Liver (tissue), 9 donors: Measurements from ENCODE around the gene ALKAL2. TPM values are rescaled to one million over a fixed set of nuclear protein-coding genes. Genes with fewer than 3 reads are reported as not detected.

Experiments
- DNase-seq: peaks from one replicate; pipeline ENCODE4 v3.0.0-alpha.2; 2017; ENCODE audit warnings: low spot score
- H3K27ac ChIP-seq, 2 donors: one replicate each; pipeline ENCODE4 v1.7.0; 2013; ENCODE audit warnings: inconsistent platforms in 2 of 2, low read length in 2 of 2, control low read depth in 1 of 2, low read depth in 1 of 2, mild to moderate bottlenecking in 1 of 2
- H3K27me3 ChIP-seq, 4 donors: one replicate each; pipeline versions ENCODE4 v1.6.1 to v1.7.0; 2013; ENCODE audit warnings: low read length in 3 of 4, inconsistent platforms in 1 of 4, mild to moderate bottlenecking in 1 of 4, moderate library complexity in 1 of 4; ENCODE audit not compliant: control insufficient read depth in 4 of 4, insufficient read depth in 4 of 4
- H3K36me3 ChIP-seq, 4 donors: one replicate each; pipeline versions ENCODE4 v1.6.1 to v1.7.0; 2013; ENCODE audit warnings: low read length in 3 of 4, mild to moderate bottlenecking in 3 of 4, low read depth in 1 of 4, moderate library complexity in 1 of 4; ENCODE audit not compliant: control insufficient read depth in 4 of 4, insufficient read depth in 3 of 4
- H3K4me1 ChIP-seq, 4 donors: one replicate each; pipeline versions ENCODE4 v1.6.1 to v1.7.0; 2013; ENCODE audit warnings: low read length in 3 of 4, mild to moderate bottlenecking in 3 of 4, moderate library complexity in 1 of 4; ENCODE audit not compliant: control insufficient read depth in 4 of 4, insufficient read depth in 4 of 4
- H3K4me3 ChIP-seq, 3 donors: one replicate each; pipeline versions ENCODE4 v1.6.1 to v1.7.0; 2013; ENCODE audit warnings: low read length in 3 of 3, control low read depth in 1 of 3, low read depth in 1 of 3, mild to moderate bottlenecking in 1 of 3
- H3K9ac ChIP-seq, 2 donors: one replicate each; pipeline ENCODE4 v1.7.0; 2013; ENCODE audit warnings: low read length in 2 of 2, mild to moderate bottlenecking in 2 of 2, moderate library complexity in 2 of 2, control low read depth in 1 of 2, low read depth in 1 of 2
- H3K9me3 ChIP-seq, 4 donors: one replicate each; pipeline versions ENCODE4 v1.6.1 to v1.7.0; 2013; ENCODE audit warnings: low read length in 3 of 4; ENCODE audit not compliant: control insufficient read depth in 4 of 4
- EGR1 ChIP-seq, 2 donors: IDR thresholded peaks; 2 replicates each; pipeline ENCODE4 v1.6.1; 2016 to 2018; ENCODE audit warnings: antibody characterized with exemption in 2 of 2, low read depth in 2 of 2
- FOXA1 ChIP-seq: IDR thresholded peaks from 2 replicates; pipeline ENCODE4 v1.6.1; 2016; ENCODE audit warnings: antibody characterized with exemption
- FOXA2 ChIP-seq: IDR thresholded peaks from 2 replicates; pipeline ENCODE4 v1.6.1; 2016; ENCODE audit warnings: antibody characterized with exemption
- GABPA ChIP-seq, 2 donors: IDR thresholded peaks in 1 of 2; conservative IDR thresholded peaks in 1 of 2; 2 replicates each; pipeline ENCODE4 v1.6.1; 2016; ENCODE audit warnings: antibody characterized with exemption in 2 of 2, mild to moderate bottlenecking in 1 of 2, moderate library complexity in 1 of 2
- HNF4A ChIP-seq, 2 donors: conservative IDR thresholded peaks; 2 replicates each; pipeline ENCODE4 v1.6.1; 2016; ENCODE audit warnings: antibody characterized with exemption in 2 of 2, mild to moderate bottlenecking in 2 of 2
- HNF4G ChIP-seq: IDR thresholded peaks from 2 replicates; pipeline ENCODE4 v1.6.1; 2016; ENCODE audit warnings: antibody characterized with exemption
- JUND ChIP-seq, 2 donors: IDR thresholded peaks; 2 replicates each; pipeline ENCODE4 v1.6.1; 2016; ENCODE audit warnings: antibody characterized with exemption in 2 of 2
- NR2F2 ChIP-seq: IDR thresholded peaks from 2 replicates; pipeline ENCODE4 v1.6.1; 2016; ENCODE audit warnings: antibody characterized with exemption
- RAD21 ChIP-seq, 2 donors: IDR thresholded peaks; 2 replicates each; pipeline ENCODE4 v1.6.1; 2016; ENCODE audit warnings: antibody characterized with exemption in 2 of 2, mild to moderate bottlenecking in 2 of 2
- RXRA ChIP-seq, 2 donors: IDR thresholded peaks; 2 replicates each; pipeline ENCODE4 v1.6.1; 2017 to 2018; ENCODE audit warnings: antibody characterized with exemption in 2 of 2, mild to moderate bottlenecking in 1 of 2
- SP1 ChIP-seq: IDR thresholded peaks from 2 replicates; pipeline ENCODE4 v1.6.1; 2018; ENCODE audit warnings: antibody characterized with exemption, mild to moderate bottlenecking
- TAF1 ChIP-seq: conservative IDR thresholded peaks from 2 replicates; pipeline ENCODE4 v1.6.1; 2016; ENCODE audit warnings: antibody characterized with exemption, mild to moderate bottlenecking
- YY1 ChIP-seq: IDR thresholded peaks from 2 replicates; pipeline ENCODE4 v1.6.1; 2016; ENCODE audit warnings: antibody characterized with exemption, mild to moderate bottlenecking
- WGBS: extraction: QIAGEN DNeasy Blood & Tissue Kit; methylation state at CpG from one replicate; pipeline ENCODE4 v1.1.7; 2013; 5-methylcytosine and 5-hydroxymethylcytosine counted together
- polyA plus RNA-seq, 2 donors: library from polyadenylated mRNA; stranded (reverse) in 1 of 2; unstranded in 1 of 2; fragments of 200-250 nt in 1 of 2; fragments of >200 nt in 1 of 2; fragmentation: Nextera tagmentation in 1 of 2; extraction: Ambion mirVana in 1 of 2; gene quantifications; one replicate each; pipeline versions ENCODE4 v1.2.1 to v1.2.3, GENCODE V29; 2013 to 2015
- total RNA-seq, 2 donors: library from RNA; depleted of rRNA; stranded (reverse); fragments of >200 nt; gene quantifications; one replicate each; pipeline ENCODE4 v1.2.3, GENCODE V29; 2014
- TF ChIP-seq, protein P1 (sequence below): IDR thresholded peaks from 2 replicates; pipeline ENCODE4 v1.6.1; 2016; ENCODE audit warnings: antibody characterized with exemption, mild to moderate bottlenecking
- TF ChIP-seq, protein P2 (sequence below): IDR thresholded peaks from 2 replicates; pipeline ENCODE4 v1.6.1; 2016; ENCODE audit warnings: antibody characterized with exemption
- TF ChIP-seq, protein P3 (sequence below): IDR thresholded peaks from 2 replicates; pipeline ENCODE4 v1.6.1; 2016; ENCODE audit warnings: antibody characterized with exemption
- TF ChIP-seq, protein P4 (sequence below): fragments of 150-350 bp; IDR thresholded peaks from 2 replicates; pipeline ENCODE4 v1.5.1; 2017; ENCODE audit warnings: improper control_type of control experiment, low read depth, low read length; ENCODE audit not compliant: missing input control
- TF ChIP-seq, protein P5 (sequence below): IDR thresholded peaks from 2 replicates; pipeline ENCODE4 v1.6.1; 2016; ENCODE audit warnings: antibody characterized with exemption
- donor health status: healthy.
- donor health status: healthy.
- donor health status: healthy.
- donor health status: healthy.
- donor health status: healthy.

The ALKAL2 gene
- total and polyA plus RNA-seq, 4 donors = 1.6 to 3.1 (median 1.9) TPM; not detected in 1

DNA sequence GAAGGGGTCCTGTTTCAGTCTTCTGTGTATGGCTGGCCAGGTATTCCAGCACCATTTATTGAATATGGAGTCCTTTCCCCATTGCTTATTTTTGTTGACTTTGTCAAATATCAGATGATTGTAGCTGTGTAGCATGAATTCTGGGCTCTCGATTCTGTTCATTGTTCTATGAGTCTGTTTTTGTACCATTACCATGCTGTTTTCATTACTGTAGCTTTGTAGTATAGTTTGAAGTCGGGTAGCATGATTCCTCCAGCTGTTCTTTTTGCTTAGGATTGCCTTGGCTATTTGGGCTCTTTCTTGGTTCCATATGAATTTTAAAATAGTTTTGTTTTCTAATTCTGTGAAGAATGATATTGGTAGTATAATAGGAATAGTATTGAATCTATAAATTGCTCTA lies 30.0 kb downstream of the ALKAL2 start:
- Histone ChIP-seq H3K27me3 (no peaks in the 10 kb centered on the region), H3K27ac (no peak overlapping the region), H3K4me1 (peaks cover 6 to 13% (median 10%) of the 10 kb centered on the region in 4 donors), H3K36me3 (no peaks in the 10 kb centered on the region), H3K9ac (no peak overlapping the region), H3K9me3 (no peaks in the 10 kb centered on the region), H3K4me3 (no peak overlapping the region)
- no peak for TF ChIP-seq RXRA (IDR thresholded peaks at IDR 0.05)
- TF ChIP-seq NR2F2 = no peak
- TF ChIP-seq HNF4G = no peak
- TF ChIP-seq, protein P1, sequence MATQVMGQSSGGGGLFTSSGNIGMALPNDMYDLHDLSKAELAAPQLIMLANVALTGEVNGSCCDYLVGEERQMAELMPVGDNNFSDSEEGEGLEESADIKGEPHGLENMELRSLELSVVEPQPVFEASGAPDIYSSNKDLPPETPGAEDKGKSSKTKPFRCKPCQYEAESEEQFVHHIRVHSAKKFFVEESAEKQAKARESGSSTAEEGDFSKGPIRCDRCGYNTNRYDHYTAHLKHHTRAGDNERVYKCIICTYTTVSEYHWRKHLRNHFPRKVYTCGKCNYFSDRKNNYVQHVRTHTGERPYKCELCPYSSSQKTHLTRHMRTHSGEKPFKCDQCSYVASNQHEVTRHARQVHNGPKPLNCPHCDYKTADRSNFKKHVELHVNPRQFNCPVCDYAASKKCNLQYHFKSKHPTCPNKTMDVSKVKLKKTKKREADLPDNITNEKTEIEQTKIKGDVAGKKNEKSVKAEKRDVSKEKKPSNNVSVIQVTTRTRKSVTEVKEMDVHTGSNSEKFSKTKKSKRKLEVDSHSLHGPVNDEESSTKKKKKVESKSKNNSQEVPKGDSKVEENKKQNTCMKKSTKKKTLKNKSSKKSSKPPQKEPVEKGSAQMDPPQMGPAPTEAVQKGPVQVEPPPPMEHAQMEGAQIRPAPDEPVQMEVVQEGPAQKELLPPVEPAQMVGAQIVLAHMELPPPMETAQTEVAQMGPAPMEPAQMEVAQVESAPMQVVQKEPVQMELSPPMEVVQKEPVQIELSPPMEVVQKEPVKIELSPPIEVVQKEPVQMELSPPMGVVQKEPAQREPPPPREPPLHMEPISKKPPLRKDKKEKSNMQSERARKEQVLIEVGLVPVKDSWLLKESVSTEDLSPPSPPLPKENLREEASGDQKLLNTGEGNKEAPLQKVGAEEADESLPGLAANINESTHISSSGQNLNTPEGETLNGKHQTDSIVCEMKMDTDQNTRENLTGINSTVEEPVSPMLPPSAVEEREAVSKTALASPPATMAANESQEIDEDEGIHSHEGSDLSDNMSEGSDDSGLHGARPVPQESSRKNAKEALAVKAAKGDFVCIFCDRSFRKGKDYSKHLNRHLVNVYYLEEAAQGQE = no peak
- TF ChIP-seq FOXA2 = no peak
- TF ChIP-seq, protein P2, sequence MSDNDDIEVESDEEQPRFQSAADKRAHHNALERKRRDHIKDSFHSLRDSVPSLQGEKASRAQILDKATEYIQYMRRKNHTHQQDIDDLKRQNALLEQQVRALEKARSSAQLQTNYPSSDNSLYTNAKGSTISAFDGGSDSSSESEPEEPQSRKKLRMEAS = no peak
- TF ChIP-seq EGR1 (IDR thresholded peaks at IDR 0.05; ENCODE audit: low read depth in 2 of 2) = no peak
- TF ChIP-seq, protein P3, sequence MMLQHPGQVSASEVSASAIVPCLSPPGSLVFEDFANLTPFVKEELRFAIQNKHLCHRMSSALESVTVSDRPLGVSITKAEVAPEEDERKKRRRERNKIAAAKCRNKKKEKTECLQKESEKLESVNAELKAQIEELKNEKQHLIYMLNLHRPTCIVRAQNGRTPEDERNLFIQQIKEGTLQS = no peak
- no peak for TF ChIP-seq RAD21 (IDR thresholded peaks at IDR 0.05)
- no peak for TF ChIP-seq JUND (IDR thresholded peaks at IDR 0.05)
- TF ChIP-seq GABPA (IDR thresholded peaks at IDR 0.05 in 1 of 2, conservative IDR thresholded peaks at IDR 0.05 in 1 of 2) = no peak
- TF ChIP-seq, protein P4, sequence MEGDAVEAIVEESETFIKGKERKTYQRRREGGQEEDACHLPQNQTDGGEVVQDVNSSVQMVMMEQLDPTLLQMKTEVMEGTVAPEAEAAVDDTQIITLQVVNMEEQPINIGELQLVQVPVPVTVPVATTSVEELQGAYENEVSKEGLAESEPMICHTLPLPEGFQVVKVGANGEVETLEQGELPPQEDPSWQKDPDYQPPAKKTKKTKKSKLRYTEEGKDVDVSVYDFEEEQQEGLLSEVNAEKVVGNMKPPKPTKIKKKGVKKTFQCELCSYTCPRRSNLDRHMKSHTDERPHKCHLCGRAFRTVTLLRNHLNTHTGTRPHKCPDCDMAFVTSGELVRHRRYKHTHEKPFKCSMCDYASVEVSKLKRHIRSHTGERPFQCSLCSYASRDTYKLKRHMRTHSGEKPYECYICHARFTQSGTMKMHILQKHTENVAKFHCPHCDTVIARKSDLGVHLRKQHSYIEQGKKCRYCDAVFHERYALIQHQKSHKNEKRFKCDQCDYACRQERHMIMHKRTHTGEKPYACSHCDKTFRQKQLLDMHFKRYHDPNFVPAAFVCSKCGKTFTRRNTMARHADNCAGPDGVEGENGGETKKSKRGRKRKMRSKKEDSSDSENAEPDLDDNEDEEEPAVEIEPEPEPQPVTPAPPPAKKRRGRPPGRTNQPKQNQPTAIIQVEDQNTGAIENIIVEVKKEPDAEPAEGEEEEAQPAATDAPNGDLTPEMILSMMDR = no peak
- DNase-seq = no peak
- WGBS = 97% methylated on average over 2 of the region's 2 CpGs

DNA sequence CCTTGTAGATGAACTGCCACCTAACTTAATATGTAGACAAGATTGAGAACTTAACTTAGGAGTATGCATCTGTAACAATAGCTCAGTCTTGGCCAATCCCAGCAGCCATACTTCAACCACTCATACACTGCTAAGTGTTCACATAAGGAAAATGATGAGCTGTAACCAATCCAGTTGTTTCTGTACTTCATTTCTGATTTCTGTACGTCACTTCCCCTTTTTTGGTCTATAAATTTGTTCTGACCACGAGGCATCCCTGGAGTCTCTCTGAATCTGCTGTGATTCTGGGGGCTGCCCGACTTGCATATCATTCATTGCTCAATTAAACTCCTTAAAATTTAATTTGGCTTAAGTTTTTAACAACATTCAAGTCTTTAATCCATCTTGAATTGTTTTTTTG lies 30.5 kb downstream of the ALKAL2 start:
- Histone ChIP-seq H3K27ac (no peak overlapping the region), H3K4me3 (no peak overlapping the region), H3K4me1 (peaks cover 6 to 13% (median 10%) of the 10 kb centered on the region in 4 donors), H3K36me3 (no peaks in the 10 kb centered on the region), H3K27me3 (no peaks in the 10 kb centered on the region), H3K9me3 (no peaks in the 10 kb centered on the region), H3K9ac (no peak overlapping the region)
- no peak for DNase-seq
- TF ChIP-seq EGR1 (IDR thresholded peaks at IDR 0.05; ENCODE audit: low read depth in 2 of 2) (no peak), NR2F2 (no peak), YY1 (no peak), GABPA (IDR thresholded peaks at IDR 0.05 in 1 of 2, conservative IDR thresholded peaks at IDR 0.05 in 1 of 2) (no peak), HNF4A (conservative IDR thresholded peaks at IDR 0.05) (no peak), FOXA1 (no peak), RXRA (IDR thresholded peaks at IDR 0.05) (no peak), JUND (IDR thresholded peaks at IDR 0.05) (no peak), RAD21 (IDR thresholded peaks at IDR 0.05) (no peak), TAF1 (no peak), SP1 (no peak)
- TF ChIP-seq, protein P3 = no peak
- TF ChIP-seq, protein P2 = no peak
- TF ChIP-seq, protein P4 = no peak
- TF ChIP-seq, protein P5, sequence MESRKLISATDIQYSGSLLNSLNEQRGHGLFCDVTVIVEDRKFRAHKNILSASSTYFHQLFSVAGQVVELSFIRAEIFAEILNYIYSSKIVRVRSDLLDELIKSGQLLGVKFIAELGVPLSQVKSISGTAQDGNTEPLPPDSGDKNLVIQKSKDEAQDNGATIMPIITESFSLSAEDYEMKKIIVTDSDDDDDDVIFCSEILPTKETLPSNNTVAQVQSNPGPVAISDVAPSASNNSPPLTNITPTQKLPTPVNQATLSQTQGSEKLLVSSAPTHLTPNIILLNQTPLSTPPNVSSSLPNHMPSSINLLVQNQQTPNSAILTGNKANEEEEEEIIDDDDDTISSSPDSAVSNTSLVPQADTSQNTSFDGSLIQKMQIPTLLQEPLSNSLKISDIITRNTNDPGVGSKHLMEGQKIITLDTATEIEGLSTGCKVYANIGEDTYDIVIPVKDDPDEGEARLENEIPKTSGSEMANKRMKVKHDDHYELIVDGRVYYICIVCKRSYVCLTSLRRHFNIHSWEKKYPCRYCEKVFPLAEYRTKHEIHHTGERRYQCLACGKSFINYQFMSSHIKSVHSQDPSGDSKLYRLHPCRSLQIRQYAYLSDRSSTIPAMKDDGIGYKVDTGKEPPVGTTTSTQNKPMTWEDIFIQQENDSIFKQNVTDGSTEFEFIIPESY = no peak
- WGBS = 86% methylated on average over 3 of the region's 3 CpGs
